ENCODE measurements around the gene DGKI.

DNA sequence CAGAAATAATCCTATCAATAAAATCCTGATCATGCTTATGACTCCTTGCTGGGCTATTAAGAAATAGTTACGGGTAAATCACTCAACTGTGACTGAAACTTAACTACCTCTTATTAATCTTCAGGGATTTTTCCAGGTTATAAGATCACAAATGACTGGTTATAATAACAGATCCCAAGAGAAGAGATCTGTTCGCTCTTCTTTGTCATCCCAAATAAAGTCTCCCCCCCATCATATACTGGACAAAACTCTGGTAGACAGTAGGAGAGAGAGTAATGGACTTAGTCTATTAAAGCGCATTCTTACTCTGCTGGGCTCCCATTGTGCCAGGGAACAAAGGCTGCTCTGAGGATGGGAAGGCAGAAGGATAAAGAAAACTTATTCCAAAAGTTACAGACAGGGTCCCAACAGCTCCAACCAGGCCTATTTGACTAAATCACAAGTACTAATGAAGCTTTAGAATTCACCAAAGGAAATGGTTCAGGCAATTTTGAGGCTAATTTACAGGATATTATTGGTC, 233.7 kb downstream of the DGKI start:
- TF ChIP-seq RBM34 (IDR thresholded peaks at IDR 0.05; ENCODE audit: borderline replicate concordance, insufficient read depth, low read length) (no peak), POLR2A (conservative IDR thresholded peaks at IDR 0.05) (no peak), HEY1 (CRISPR knock-in tag; IDR thresholded peaks at IDR 0.05; ENCODE audit: borderline replicate concordance) (no peak)
- TF ChIP-seq, protein P1, sequence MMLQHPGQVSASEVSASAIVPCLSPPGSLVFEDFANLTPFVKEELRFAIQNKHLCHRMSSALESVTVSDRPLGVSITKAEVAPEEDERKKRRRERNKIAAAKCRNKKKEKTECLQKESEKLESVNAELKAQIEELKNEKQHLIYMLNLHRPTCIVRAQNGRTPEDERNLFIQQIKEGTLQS (IDR thresholded peaks at IDR 0.05), result no peak
- TF ChIP-seq, protein P1 (CRISPR knock-in tag; conservative IDR thresholded peaks at IDR 0.05), result no peak
